HepG2 (cell line): Measurements from ENCODE around the gene UBL5. TPM values are rescaled to one million over a fixed set of nuclear protein-coding genes. Genes with fewer than 3 reads are reported as not detected.

Source experiments
- CHCHD3 ChIP-seq: sonication (generic); formaldehyde crosslinking; IDR thresholded peaks from 2 replicates; pipeline ENCODE4 v1.8.0; 2022; ENCODE audit warnings: mild to moderate bottlenecking, missing genetic modification reagents, moderate library complexity
- CTCF ChIP-seq: sonication (generic); formaldehyde crosslinking; IDR thresholded peaks from 2 replicates; pipeline ENCODE4 v1.5.0; 2020; ENCODE audit warnings: mild to moderate bottlenecking, missing genetic modification reagents, moderate library complexity
- DMTF1 ChIP-seq: sonication (generic); formaldehyde crosslinking; IDR thresholded peaks from 2 replicates; pipeline ENCODE4 v1.4.0; 2020; ENCODE audit warnings: mild to moderate bottlenecking, missing genetic modification reagents
- HBP1 ChIP-seq: IDR thresholded peaks from 2 replicates; pipeline ENCODE4 v1.6.1; 2016; ENCODE audit warnings: low read depth, control low read depth
- IRF9 ChIP-seq: sonication (generic); formaldehyde crosslinking; IDR thresholded peaks from 2 replicates; pipeline ENCODE4 v1.8.0; 2022; ENCODE audit warnings: missing genetic modification reagents, mild to moderate bottlenecking, borderline replicate concordance
- NONO ChIP-seq, 2 experiments: fragments of 450-650 bp in 1 of 2; sonication (generic) in 1 of 2; formaldehyde crosslinking in 1 of 2; IDR thresholded peaks in 1 of 2; conservative IDR thresholded peaks in 1 of 2; 2 replicates each; pipeline versions ENCODE4 v1.6.1 to v1.8.0; 2017 to 2022; ENCODE audit warnings: mild to moderate bottlenecking in 1 of 2, missing genetic modification reagents in 1 of 2, moderate library complexity in 1 of 2
- NR1H2 ChIP-seq: sonication (generic); formaldehyde crosslinking; IDR thresholded peaks from 2 replicates; pipeline ENCODE4 v1.8.1; 2022; ENCODE audit warnings: low read depth, missing genetic modification reagents, borderline replicate concordance
- PITX1 ChIP-seq: sonication (generic); formaldehyde crosslinking; IDR thresholded peaks from 2 replicates; pipeline ENCODE4 v1.5.1; 2020; ENCODE audit warnings: mild to moderate bottlenecking, missing genetic modification reagents
- RELA ChIP-seq: sonication (generic); formaldehyde crosslinking; IDR thresholded peaks from 2 replicates; pipeline ENCODE4 v1.4.0; 2020; ENCODE audit warnings: missing genetic modification reagents
- TEAD3 ChIP-seq: optimal IDR thresholded peaks from 2 replicates; pipeline ENCODE3; 2016; ENCODE audit warnings: borderline replicate concordance
- ZBTB21 ChIP-seq: sonication (generic); formaldehyde crosslinking; IDR thresholded peaks from 2 replicates; pipeline ENCODE4 v1.4.0; 2020; ENCODE audit warnings: missing genetic modification reagents
- ZBTB26 ChIP-seq: IDR thresholded peaks from 2 replicates; pipeline ENCODE4 v1.6.1; 2016; ENCODE audit warnings: missing compliant biosample characterization, missing genetic modification reagents, borderline replicate concordance
- ZFP37 ChIP-seq: sonication (generic); formaldehyde crosslinking; IDR thresholded peaks from 2 replicates; pipeline ENCODE4 v1.4.0; 2020; ENCODE audit warnings: missing genetic modification reagents, borderline replicate concordance
- ZNF124 ChIP-seq: sonication (generic); formaldehyde crosslinking; IDR thresholded peaks from 2 replicates; pipeline ENCODE4 v1.4.0; 2020; ENCODE audit warnings: missing genetic modification reagents
- ZNF446 ChIP-seq: sonication (generic); formaldehyde crosslinking; IDR thresholded peaks from 2 replicates; pipeline ENCODE4 v1.5.0; 2020; ENCODE audit warnings: mild to moderate bottlenecking, missing genetic modification reagents
- ZNF567 ChIP-seq: sonication (generic); formaldehyde crosslinking; IDR thresholded peaks from 2 replicates; pipeline ENCODE4 v1.8.1; 2023; ENCODE audit warnings: mild to moderate bottlenecking, missing genetic modification reagents, borderline replicate concordance
- ZNF639 ChIP-seq: conservative IDR thresholded peaks from 2 replicates; pipeline ENCODE4 v1.6.1; 2018; ENCODE audit warnings: missing genetic modification reagents
- polyA plus RNA-seq, 8 experiments: library from polyadenylated mRNA; depleted of rRNA in 3 of 8; stranded (reverse) in 7 of 8; unstranded in 1 of 8; fragments of >200 nt; fragmentation: Illumina TruSeq in 4 of 8; extraction: Trizol in 4 of 8; gene quantifications; 2 replicates each; pipeline versions ENCODE4 v1.2.1 to v1.2.3, GENCODE V29; 2011 to 2016; ENCODE audit warnings: low read depth in 4 of 8, missing spikeins in 1 of 8, mixed read lengths in 1 of 8; ENCODE audit not compliant: insufficient read depth in 1 of 8
- total RNA-seq, 5 experiments: library from RNA; depleted of rRNA; stranded (reverse); fragments of >200 nt; fragmentation: Illumina TruSeq; extraction: Trizol; gene quantifications; 2 replicates each; pipeline ENCODE4 v1.2.3, GENCODE V29; 2016; ENCODE audit warnings: low read depth in 1 of 5

The UBL5 gene
- total and polyA plus RNA-seq, 2 of the 13 experiments (the other 11 are each of a cell fraction or from before 2014, with no cell fraction given), result 373 to 487 TPM

- TF ChIP-seq RELA (CRISPR knock-in tag) (no peak), NR1H2 (CRISPR knock-in tag) (no peak), CHCHD3 (no peak), HBP1 (CRISPR knock-in tag) (no peak), IRF9 (CRISPR knock-in tag) (0 out of 2 replicates have a peak, but pooled peaks have one; percentile 31), PITX1 (0 out of 2 replicates have a peak, but pooled peaks have one; percentile 19), ZFP37 (no peak), DMTF1 (no peak), NONO (IDR thresholded peaks at IDR 0.05) (no peak), NONO (CRISPR knock-in tag; conservative IDR thresholded peaks at IDR 0.05) (no peak), ZBTB26 (CRISPR knock-in tag) (0 out of 2 replicates have a peak, but pooled peaks have one; percentile 20), ZBTB21 (CRISPR knock-in tag) (no peak), CTCF (CRISPR knock-in tag) (0 out of 2 replicates have a peak, but pooled peaks have one; percentile 17), ZNF124 (CRISPR knock-in tag) (peak; percentile 24; the same call in 1 of the 2 replicates), ZNF639 (CRISPR knock-in tag) (0 out of 2 replicates have a peak, but pooled peaks have one; percentile 26), TEAD3 (peak; percentile 19), ZNF567 (CRISPR knock-in tag) (no peak), ZNF446 (0 out of 2 replicates have a peak, but pooled peaks have one; percentile 30)
Measured at GRCh38 chr19:9785367-9786331, 42.1 kb upstream of the UBL5 start (continued).
